ENCODE measurements around the gene RNASE8.

The RNASE8 gene

DNA sequence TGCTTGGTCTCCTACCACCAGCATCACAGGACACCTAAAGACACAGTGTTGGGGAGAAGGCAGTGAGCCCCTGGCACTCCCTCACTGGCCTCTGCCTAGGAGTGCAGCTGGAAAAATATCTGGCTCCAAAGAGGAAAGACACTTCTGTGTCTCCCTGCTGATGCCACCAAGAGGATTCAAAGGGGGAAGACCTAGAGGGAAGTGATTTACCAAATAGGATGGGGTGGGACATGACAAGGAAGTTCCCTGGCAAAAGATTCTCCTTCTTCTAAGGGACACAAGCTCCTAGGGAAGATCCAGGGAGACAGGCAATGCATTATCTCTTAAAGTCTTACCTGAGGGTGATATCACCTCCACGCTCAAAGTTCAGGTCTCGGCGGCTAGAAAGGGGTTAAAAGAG is 38.8 kb upstream of the RNASE8 start:
- Histone ChIP-seq H3K36me3 (ENCODE audit: insufficient read depth) (no peaks in the 10 kb centered on the region), H4K20me1 (ENCODE audit: insufficient read depth) (no peaks in the 10 kb centered on the region), H3K79me2 (ENCODE audit: insufficient read depth, low read depth) (no peaks in the 10 kb centered on the region), H3K4me1 (ENCODE audit: low read depth, poor library complexity, severe bottlenecking) (no peaks in the 10 kb centered on the region), H3K27me3 (ENCODE audit: insufficient read depth, low read depth) (no peaks in the 10 kb centered on the region), H2AFZ (ENCODE audit: low read depth) (no peak overlapping the region), H3K4me2 (no peak overlapping the region), H3K4me3 (IDR thresholded peaks at IDR 0.05; ENCODE audit: insufficient read depth, low read depth, low read length) (no peak overlapping the region), H3K27ac (no peak overlapping the region), H3K9ac (no peak overlapping the region)
- TF ChIP-seq, protein P1, sequence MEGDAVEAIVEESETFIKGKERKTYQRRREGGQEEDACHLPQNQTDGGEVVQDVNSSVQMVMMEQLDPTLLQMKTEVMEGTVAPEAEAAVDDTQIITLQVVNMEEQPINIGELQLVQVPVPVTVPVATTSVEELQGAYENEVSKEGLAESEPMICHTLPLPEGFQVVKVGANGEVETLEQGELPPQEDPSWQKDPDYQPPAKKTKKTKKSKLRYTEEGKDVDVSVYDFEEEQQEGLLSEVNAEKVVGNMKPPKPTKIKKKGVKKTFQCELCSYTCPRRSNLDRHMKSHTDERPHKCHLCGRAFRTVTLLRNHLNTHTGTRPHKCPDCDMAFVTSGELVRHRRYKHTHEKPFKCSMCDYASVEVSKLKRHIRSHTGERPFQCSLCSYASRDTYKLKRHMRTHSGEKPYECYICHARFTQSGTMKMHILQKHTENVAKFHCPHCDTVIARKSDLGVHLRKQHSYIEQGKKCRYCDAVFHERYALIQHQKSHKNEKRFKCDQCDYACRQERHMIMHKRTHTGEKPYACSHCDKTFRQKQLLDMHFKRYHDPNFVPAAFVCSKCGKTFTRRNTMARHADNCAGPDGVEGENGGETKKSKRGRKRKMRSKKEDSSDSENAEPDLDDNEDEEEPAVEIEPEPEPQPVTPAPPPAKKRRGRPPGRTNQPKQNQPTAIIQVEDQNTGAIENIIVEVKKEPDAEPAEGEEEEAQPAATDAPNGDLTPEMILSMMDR (conservative IDR thresholded peaks at IDR 0.05; ENCODE audit: low read depth, low read length) = no peak

DNA sequence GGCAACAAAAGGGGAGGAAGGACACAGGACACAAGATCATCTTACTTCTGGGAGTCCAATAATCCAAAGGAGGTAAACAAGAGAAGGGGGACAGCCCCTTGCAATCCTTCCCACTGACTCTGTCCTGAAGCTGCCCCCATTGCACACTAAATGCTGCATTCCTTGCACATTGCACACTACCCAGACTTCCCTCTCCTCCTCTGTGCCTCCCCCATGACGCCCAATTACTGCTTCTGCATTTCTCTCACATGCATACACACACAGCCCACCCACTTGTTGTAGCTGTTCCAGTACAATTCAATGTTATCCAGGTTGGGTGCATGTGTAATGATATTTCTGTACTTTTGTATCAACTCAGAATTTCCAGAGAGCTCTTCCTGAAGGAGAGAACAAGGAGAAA is 38.3 kb upstream of the RNASE8 start:
- Histone ChIP-seq H3K4me1 (ENCODE audit: low read depth, poor library complexity, severe bottlenecking) (no peaks in the 10 kb centered on the region), H3K27ac (no peak overlapping the region), H3K79me2 (ENCODE audit: insufficient read depth, low read depth) (no peaks in the 10 kb centered on the region), H3K9ac (no peak overlapping the region), H4K20me1 (ENCODE audit: insufficient read depth) (no peaks in the 10 kb centered on the region), H3K4me2 (no peak overlapping the region), H2AFZ (ENCODE audit: low read depth) (no peak overlapping the region), H3K4me3 (IDR thresholded peaks at IDR 0.05; ENCODE audit: insufficient read depth, low read depth, low read length) (no peak overlapping the region), H3K27me3 (ENCODE audit: insufficient read depth, low read depth) (no peaks in the 10 kb centered on the region), H3K36me3 (ENCODE audit: insufficient read depth) (no peaks in the 10 kb centered on the region)
- TF ChIP-seq, protein P1 (conservative IDR thresholded peaks at IDR 0.05; ENCODE audit: low read depth, low read length) = no peak

DNA sequence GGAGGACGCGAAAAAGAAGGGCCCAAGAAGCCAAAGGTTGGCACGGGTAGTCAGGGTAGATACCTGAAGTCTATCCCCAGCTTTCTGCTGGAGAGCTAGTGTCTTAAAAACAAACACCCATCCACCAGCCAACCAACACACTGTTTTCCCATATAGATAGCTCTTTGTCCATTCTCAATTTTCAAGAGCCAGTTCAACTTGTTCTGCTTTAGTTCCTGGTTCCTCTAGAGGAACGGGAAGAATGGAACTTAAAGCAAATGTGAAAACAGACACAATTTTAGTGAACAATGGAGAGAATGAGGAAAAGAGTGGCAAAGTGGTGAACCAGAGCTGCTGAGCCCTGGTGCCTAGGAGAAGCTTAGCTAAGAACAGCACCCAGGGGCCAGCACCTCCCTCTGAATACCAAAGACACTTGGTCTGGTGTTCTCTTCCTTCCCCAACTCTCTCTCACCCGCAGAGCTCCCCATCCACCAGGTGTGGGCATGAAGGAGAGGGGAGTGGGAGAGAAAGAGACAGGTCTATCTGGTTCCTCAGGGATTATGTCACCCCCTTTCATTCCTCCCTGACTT is 36.6 kb upstream of the RNASE8 start:
- TF ChIP-seq, protein P1 (conservative IDR thresholded peaks at IDR 0.05; ENCODE audit: low read depth, low read length) = no peak
- no peak overlapping the region for H3K9ac ChIP-seq

DNA sequence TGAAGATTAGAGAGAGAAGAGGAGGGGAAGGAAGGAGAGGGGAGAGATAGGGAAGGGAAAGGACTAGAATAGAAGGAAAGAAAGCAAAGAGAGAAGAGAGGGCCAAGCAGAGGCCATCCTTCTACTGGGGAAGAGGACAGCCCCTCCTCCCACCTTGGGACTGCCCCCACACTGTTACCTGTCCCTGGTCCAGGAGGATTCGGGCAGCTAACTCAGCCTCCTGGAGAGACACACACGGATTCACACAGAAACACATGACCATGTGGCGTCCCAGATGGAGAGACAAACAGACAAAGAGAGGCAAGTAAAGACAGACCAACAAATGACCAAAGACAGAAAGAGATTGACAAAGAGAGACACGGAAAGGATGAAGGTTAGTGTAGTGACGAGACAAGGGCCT is 34.9 kb upstream of the RNASE8 start:
- H3K36me3 ChIP-seq (ENCODE audit: insufficient read depth) = no peaks in the 10 kb centered on the region
- no peak overlapping the region for H3K4me3 ChIP-seq (IDR thresholded peaks at IDR 0.05; ENCODE audit: insufficient read depth, low read depth, low read length)
- H4K20me1 ChIP-seq (ENCODE audit: insufficient read depth) = no peaks in the 10 kb centered on the region
- no peak overlapping the region for H3K4me2 ChIP-seq
- no peak overlapping the region for H3K9ac ChIP-seq
- H2AFZ ChIP-seq (ENCODE audit: low read depth) = no peak overlapping the region
- no peaks in the 10 kb centered on the region for H3K4me1 ChIP-seq (ENCODE audit: low read depth, poor library complexity, severe bottlenecking)
- no peaks in the 10 kb centered on the region for H3K79me2 ChIP-seq (ENCODE audit: insufficient read depth, low read depth)
- H3K27ac ChIP-seq = no peak overlapping the region
- TF ChIP-seq, protein P1 (conservative IDR thresholded peaks at IDR 0.05; ENCODE audit: low read depth, low read length) = no peak
- no peaks in the 10 kb centered on the region for H3K27me3 ChIP-seq (ENCODE audit: insufficient read depth, low read depth)

More for the DNA sequence above, 36.6 kb upstream of the RNASE8 start:
- Histone ChIP-seq H3K27me3 (ENCODE audit: insufficient read depth, low read depth) (no peaks in the 10 kb centered on the region), H3K4me2 (no peak overlapping the region), H2AFZ (ENCODE audit: low read depth) (no peak overlapping the region), H3K27ac (no peak overlapping the region), H3K36me3 (ENCODE audit: insufficient read depth) (no peaks in the 10 kb centered on the region), H3K4me1 (ENCODE audit: low read depth, poor library complexity, severe bottlenecking) (no peaks in the 10 kb centered on the region), H3K79me2 (ENCODE audit: insufficient read depth, low read depth) (no peaks in the 10 kb centered on the region), H3K4me3 (IDR thresholded peaks at IDR 0.05; ENCODE audit: insufficient read depth, low read depth, low read length) (no peak overlapping the region), H4K20me1 (ENCODE audit: insufficient read depth) (no peaks in the 10 kb centered on the region)
